NB4 (cell line): Measurements from ENCODE around the gene SORT1.

Source experiments
- CTCF ChIP-seq: IDR thresholded peaks from one replicate; pipeline ENCODE4 v1.5.1; 2012; ENCODE audit warnings: low read depth, low read length
- POLR2A ChIP-seq: IDR thresholded peaks from 2 replicates; pipeline ENCODE4 v1.6.1; 2011; ENCODE audit warnings: mild to moderate bottlenecking; ENCODE audit not compliant: insufficient read length; ENCODE audit errors: extremely low read depth
- TF ChIP-seq, protein P1 (sequence below): IDR thresholded peaks from 2 replicates; pipeline ENCODE4 v1.6.1; 2011; ENCODE audit warnings: low read depth, low read length

DNA sequence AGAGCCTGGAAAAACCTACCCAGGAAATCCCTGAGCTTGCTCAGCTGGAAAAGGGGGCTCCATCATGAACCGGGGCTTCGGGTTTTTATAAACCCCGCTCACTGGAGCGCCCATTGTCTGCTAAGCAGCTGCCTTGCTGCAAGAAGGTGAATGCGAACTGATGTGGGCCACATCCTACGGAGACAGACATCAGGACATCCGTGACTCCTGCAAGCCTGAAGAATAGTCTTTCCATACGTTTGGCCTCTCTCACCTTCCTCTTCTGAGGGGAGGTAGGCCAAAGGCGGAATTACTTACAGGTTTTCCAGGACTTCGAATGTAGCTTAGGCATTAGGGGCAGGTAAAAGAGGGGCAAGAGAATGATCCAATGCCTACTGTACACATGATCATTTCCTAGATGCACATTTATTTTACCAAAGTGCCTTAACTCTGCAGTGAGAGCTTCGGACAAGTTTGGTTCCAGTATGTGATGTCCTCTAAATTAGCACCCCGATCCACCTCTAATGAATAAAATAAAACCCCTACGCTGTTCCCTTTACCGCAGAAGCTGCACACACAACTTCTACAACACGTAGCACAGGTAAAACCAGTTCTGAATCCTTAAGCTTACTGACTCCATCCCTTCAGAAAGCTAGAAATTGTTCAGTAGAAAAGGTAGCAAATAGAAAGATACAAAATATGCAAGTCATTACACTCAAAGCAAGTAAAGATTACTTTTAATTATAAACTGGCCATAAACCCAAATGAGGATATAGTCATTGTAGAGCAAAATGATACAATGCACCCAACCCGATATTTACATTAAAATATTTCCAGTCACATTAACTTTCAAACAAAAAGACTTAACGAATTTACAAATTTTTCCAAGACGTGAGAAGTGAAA, 866 bp upstream of the SORT1 start:
- TF ChIP-seq CTCF (no peak), POLR2A (no peak)
- TF ChIP-seq, protein P1, sequence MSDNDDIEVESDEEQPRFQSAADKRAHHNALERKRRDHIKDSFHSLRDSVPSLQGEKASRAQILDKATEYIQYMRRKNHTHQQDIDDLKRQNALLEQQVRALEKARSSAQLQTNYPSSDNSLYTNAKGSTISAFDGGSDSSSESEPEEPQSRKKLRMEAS, result no peak
